GM18951 (cell line): ENCODE measurements around the gene CERT1.
"Not testable (repeated sequence)": the region's sequence is repeated elsewhere in the genome, so short reads cannot be mapped to it uniquely, and the experiment has no call there.

Experiments used
- POLR2A ChIP-seq: IDR thresholded peaks from 4 replicates; pipeline ENCODE4 v1.6.1; 2011; ENCODE audit warnings: mild to moderate bottlenecking; ENCODE audit not compliant: insufficient read length, insufficient read depth; ENCODE audit errors: extremely low read depth
- in situ Hi-C: fragments of 300-500 bp; cut with MboI; formaldehyde crosslinking; loops from one replicate; pipeline ENCODE4 v1.12.0; 2022; ENCODE audit warnings: low sequenced_read_pairs, mixed read lengths, inconsistent platforms; ENCODE audit not compliant: unreplicated experiment

The CERT1 gene, protein sequence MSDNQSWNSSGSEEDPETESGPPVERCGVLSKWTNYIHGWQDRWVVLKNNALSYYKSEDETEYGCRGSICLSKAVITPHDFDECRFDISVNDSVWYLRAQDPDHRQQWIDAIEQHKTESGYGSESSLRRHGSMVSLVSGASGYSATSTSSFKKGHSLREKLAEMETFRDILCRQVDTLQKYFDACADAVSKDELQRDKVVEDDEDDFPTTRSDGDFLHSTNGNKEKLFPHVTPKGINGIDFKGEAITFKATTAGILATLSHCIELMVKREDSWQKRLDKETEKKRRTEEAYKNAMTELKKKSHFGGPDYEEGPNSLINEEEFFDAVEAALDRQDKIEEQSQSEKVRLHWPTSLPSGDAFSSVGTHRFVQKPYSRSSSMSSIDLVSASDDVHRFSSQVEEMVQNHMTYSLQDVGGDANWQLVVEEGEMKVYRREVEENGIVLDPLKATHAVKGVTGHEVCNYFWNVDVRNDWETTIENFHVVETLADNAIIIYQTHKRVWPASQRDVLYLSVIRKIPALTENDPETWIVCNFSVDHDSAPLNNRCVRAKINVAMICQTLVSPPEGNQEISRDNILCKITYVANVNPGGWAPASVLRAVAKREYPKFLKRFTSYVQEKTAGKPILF

GRCh38 chr5:75511435-75512382 is at the start of gene CERT1, which contains the start of gene POLK:
Gene CERT1, minus strand, starts transcription at chr5:75511629. Its CDS starts 422 bp downstream, at chr5:75511207.
Gene POLK, plus strand, starts transcription at chr5:75511891.
- peak; percentile 80 for TF ChIP-seq POLR2A
- in situ Hi-C loops: no loop called here

DNA sequence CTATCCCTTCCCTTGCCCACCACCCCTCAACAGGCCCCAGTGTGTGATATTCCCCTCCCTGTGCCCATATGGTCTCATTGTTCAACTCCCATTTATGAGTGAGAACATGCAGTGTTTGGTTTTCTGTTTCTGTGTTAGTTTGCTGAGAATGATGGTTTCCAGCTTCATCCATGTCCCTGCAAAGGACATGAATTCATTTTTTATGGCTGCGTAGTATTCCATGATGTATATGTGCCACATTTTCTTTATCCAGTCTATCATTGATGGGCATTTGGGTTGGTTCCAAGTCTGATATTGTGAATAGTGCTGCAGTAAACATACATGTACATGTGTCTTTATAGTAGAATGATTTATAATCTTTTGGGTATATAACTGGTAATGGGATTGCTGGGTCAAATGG is 49.2 kb upstream of the CERT1 start:
- in situ Hi-C loops: not testable (repeated sequence)

DNA sequence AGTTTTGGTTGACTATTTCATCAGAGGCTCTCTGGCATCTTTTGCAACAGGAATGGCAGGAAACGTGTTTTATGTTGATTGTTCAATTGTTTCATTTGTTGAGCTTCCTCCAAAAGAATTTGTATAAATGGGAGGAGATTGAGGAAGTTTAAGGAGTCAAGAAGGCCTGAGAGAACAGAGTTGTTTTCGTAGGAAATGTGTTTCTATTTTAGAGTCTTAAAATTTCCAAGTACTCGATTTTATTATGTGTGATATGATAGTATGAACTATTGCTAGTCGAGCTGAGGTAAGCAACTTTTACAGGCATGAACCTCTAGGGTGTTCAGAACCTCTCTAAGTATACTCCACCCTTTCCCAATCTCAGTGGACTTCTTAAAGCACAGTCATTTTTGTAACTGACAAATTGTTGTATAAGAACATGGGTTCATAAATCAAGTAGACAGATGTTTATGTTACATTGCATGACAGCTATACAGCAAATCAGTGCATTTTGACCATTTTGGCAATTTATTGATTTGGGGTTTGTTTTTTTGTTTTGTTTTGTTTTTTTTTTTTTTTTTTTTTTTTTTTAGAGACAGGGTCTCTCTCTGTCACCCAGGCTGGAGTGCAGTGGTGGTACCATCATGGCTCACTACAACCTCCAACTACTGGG is 47.7 kb upstream of the CERT1 start:
- TF ChIP-seq POLR2A: no peak
- in situ Hi-C loops: no loop called here

DNA sequence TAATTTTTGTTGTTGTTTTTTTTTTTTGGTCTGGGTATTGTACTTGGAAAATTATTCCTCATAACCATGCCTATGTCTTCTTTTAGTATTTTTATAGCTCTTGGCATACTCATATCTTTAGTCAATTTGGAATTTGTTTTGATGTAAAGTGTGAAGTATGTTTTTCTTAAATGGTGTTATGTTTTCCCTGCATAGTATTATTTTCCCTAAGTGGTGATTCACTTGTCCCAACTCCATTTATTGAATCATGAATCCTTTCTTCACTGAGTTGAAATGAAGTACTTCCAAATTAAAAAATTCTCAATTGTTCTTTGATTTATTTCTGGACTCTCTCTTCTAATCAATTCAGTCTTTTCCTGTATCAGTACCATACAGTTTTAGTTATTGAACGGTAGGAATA is 46.8 kb upstream of the CERT1 start:
- no peak for TF ChIP-seq POLR2A
- in situ Hi-C loops: no loop called here

DNA sequence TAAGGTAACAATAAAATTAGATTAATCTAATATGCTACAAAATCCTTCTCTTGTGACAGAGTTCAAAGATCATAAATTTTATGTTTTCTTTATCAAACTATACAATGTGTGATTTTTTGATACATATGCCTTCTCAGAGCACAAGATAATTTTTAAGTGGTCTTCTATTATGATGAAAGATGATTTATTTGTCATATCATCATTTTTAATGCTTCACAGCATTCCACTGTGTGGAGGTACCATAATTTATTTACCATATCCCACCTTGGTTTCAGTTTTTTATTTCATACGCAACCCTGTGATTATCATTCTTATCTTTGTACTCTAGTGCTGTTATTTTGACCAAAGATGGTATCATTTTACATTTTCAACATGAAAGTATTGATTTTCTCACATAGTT is 41.9 kb upstream of the CERT1 start:
- in situ Hi-C loops: no loop called here
- TF ChIP-seq POLR2A: no peak

DNA sequence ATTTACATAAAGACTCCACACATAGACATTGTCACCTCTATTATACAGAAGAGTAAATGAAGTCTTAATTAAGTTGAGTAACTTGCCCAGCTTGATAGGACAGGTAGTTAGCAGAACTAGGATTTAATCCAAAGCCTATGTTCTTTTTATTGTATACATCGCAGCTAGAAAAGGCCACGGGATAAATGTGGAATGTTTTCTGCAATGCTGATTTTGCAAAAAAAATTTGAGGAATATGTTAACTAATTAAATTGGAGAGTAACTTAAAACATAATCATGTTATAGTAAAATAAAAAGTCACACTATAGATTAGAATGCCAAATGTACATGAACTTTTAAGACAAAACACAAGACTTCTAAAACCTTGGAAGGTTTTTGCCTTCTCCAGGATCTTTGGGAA is 41.3 kb upstream of the CERT1 start:
- TF ChIP-seq POLR2A: no peak
- in situ Hi-C loops: no loop called here

DNA sequence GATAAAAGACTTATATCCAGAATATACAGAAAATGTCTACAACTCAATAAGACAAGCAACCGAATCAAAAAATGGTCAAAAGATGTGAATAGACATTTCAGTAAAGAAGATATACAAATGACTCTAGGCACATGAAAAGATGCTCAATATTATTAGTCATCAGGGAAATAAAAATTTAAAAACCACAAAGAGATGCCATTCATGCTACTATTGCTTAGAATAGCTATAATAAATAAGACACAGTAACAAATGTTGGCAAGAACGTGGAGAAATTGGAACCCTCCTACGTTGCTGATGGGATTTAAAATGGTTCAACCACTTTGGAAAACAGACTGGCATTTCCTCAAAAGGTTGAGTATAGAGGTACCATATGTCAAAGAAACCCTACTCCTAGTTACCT is 40.0 kb upstream of the CERT1 start:
- in situ Hi-C loops: no loop called here
- TF ChIP-seq POLR2A: no peak

GRCh38 chr5:75550597-75550996 is 39.2 kb upstream of the CERT1 start:
- no peak for TF ChIP-seq POLR2A
- in situ Hi-C loops: no loop called here

GRCh38 chr5:75547812-75548211 is 36.4 kb upstream of the CERT1 start:
- TF ChIP-seq POLR2A: no peak
- in situ Hi-C loops: no loop called here

- TF ChIP-seq POLR2A: no peak
These were observed 35.4 kb upstream of the CERT1 start for GRCh38 chr5:75546830-75547229.

GRCh38 chr5:75545131-75545530 is 33.7 kb upstream of the CERT1 start:
- TF ChIP-seq POLR2A: no peak
- in situ Hi-C loops: no loop called here

More at GRCh38 chr5:75546830-75547229, 35.4 kb upstream of the CERT1 start:
- in situ Hi-C loops: no loop called here

- in situ Hi-C loops: no loop called here
- no peak for TF ChIP-seq POLR2A
These were observed 26.8 kb upstream of the CERT1 start for GRCh38 chr5:75538211-75538610.
